Hepatocyte (in vitro differentiated cells): ENCODE data around the gene AGAP1. TPM values are rescaled to one million over a fixed set of nuclear protein-coding genes. Genes with fewer than 3 reads are reported as not detected.
A peak's percentile ranks its signal among the peaks of the same experiment; 100 is the strongest.

Experiments
- DNase-seq: peaks from one replicate; pipeline ENCODE4 v3.0.0-alpha.2; 2016; ENCODE audit warnings: low spot score
- H2AFZ ChIP-seq: fragments of 200-600 bp; sonication (generic); 2 replicates; pipeline ENCODE4 v1.6.0; 2016; ENCODE audit warnings: antibody characterized with exemption, mild to moderate bottlenecking
- H3K27ac ChIP-seq: fragments of 200-600 bp; sonication (generic); 2 replicates; pipeline ENCODE4 v1.5.1; 2016; ENCODE audit warnings: mild to moderate bottlenecking
- H3K27me3 ChIP-seq: fragments of 200-600 bp; sonication (generic); 2 replicates; pipeline ENCODE4 v1.6.1; 2016
- H3K36me3 ChIP-seq: fragments of 200-600 bp; sonication (generic); replicated peaks from 2 replicates; pipeline ENCODE4 v1.5.1; 2016; ENCODE audit warnings: low read depth; ENCODE audit not compliant: insufficient read depth
- H3K4me1 ChIP-seq: fragments of 200-600 bp; sonication (generic); 2 replicates; pipeline ENCODE4 v1.5.1; 2016; ENCODE audit warnings: mild to moderate bottlenecking, moderate library complexity; ENCODE audit not compliant: insufficient read depth
- H3K4me2 ChIP-seq: fragments of 200-600 bp; sonication (generic); 2 replicates; pipeline ENCODE4 v1.6.0; 2016
- H3K4me3 ChIP-seq: fragments of 200-600 bp; sonication (generic); 2 replicates; pipeline ENCODE4 v1.5.1; 2016; ENCODE audit warnings: mild to moderate bottlenecking
- H3K79me2 ChIP-seq: fragments of 200-600 bp; sonication (generic); 2 replicates; pipeline ENCODE4 v1.6.0; 2017; ENCODE audit warnings: mild to moderate bottlenecking
- H3K9me2 ChIP-seq: fragments of 200-600 bp; sonication (generic); replicated peaks from 2 replicates; pipeline ENCODE4 v1.6.0; 2017; ENCODE audit warnings: mild to moderate bottlenecking; ENCODE audit not compliant: insufficient read depth
- H3K9me3 ChIP-seq: fragments of 200-600 bp; sonication (generic); 2 replicates; pipeline ENCODE4 v1.5.1; 2016; ENCODE audit warnings: low read depth, mild to moderate bottlenecking
- H4K20me1 ChIP-seq: fragments of 200-600 bp; sonication (generic); 2 replicates; pipeline ENCODE4 v1.6.0; 2016; ENCODE audit warnings: mild to moderate bottlenecking; ENCODE audit not compliant: insufficient read depth, poor library complexity, severe bottlenecking
- CTCF ChIP-seq: fragments of 200-600 bp; sonication (generic); IDR thresholded peaks from 2 replicates; pipeline ENCODE4 v1.5.1; 2016; ENCODE audit warnings: antibody characterized with exemption, mild to moderate bottlenecking; ENCODE audit not compliant: poor library complexity
- EZH2 ChIP-seq: fragments of 200-600 bp; sonication (generic); IDR thresholded peaks from 2 replicates; pipeline ENCODE4 v1.6.1; 2016; ENCODE audit warnings: antibody characterized with exemption, mild to moderate bottlenecking, borderline replicate concordance
- EZH2phosphoT487 ChIP-seq: fragments of 200-600 bp; sonication (generic); IDR thresholded peaks from one replicate; pipeline ENCODE4 v1.6.1; 2018; ENCODE audit warnings: antibody characterized with exemption, mild to moderate bottlenecking, low read depth, moderate library complexity; ENCODE audit not compliant: unreplicated experiment, severe bottlenecking
- WGBS: methylation state at CpG from one replicate; pipeline ENCODE4 v1.1.6; 2016; ENCODE audit warnings: low lambda C conversion rate; ENCODE audit errors: missing lambda C conversion rate; 5-methylcytosine and 5-hydroxymethylcytosine counted together
- polyA plus RNA-seq: library from polyadenylated mRNA; unstranded; fragments of >200 nt; fragmentation: Nextera tagmentation; extraction: Ambion mirVana; gene quantifications from 2 replicates; pipeline ENCODE4 v1.2.1, GENCODE V29; 2016
- total RNA-seq: library from RNA; depleted of rRNA; stranded (reverse); fragments of >200 nt; gene quantifications from 2 replicates; pipeline ENCODE4 v1.2.3, GENCODE V29; 2014

The AGAP1 gene
- total and polyA plus RNA-seq, 2 experiments from 2014 or later, result 12.1 to 20.0 TPM

GRCh38 chr2:235458839-235459273 lies 35.0 kb upstream of the AGAP1 start:
- Histone ChIP-seq H3K4me3 (no peak overlapping the region), H3K4me1 (no peaks in the 10 kb centered on the region), H4K20me1 (no peaks in the 10 kb centered on the region), H3K27me3 (no peaks in the 10 kb centered on the region), H3K36me3 (no peaks in the 10 kb centered on the region), H2AFZ (no peak overlapping the region), H3K79me2 (no peaks in the 10 kb centered on the region), H3K4me2 (no peak overlapping the region), H3K9me2 (no peaks in the 10 kb centered on the region), H3K9me3 (no peaks in the 10 kb centered on the region), H3K27ac (no peak overlapping the region)
- DNase-seq, result peak; percentile 44
- TF ChIP-seq EZH2 (no peak), EZH2phosphoT487 (no peak), CTCF (no peak)
- 58% methylated on average over 6 of the region's 7 CpGs for WGBS

GRCh38 chr2:235460548-235461047 lies 33.2 kb upstream of the AGAP1 start:
- DNase-seq, result no peak
- Histone ChIP-seq H3K27me3 (no peaks in the 10 kb centered on the region), H2AFZ (no peak overlapping the region), H3K9me2 (no peaks in the 10 kb centered on the region), H3K4me1 (no peaks in the 10 kb centered on the region), H3K4me3 (no peak overlapping the region), H3K4me2 (no peak overlapping the region), H3K27ac (no peak overlapping the region), H3K9me3 (no peaks in the 10 kb centered on the region), H3K36me3 (no peaks in the 10 kb centered on the region), H3K79me2 (no peaks in the 10 kb centered on the region), H4K20me1 (no peaks in the 10 kb centered on the region)
- 80% methylated on average over 8 of the region's 8 CpGs for WGBS
- no peak for TF ChIP-seq EZH2
- no peak for TF ChIP-seq CTCF
- no peak for TF ChIP-seq EZH2phosphoT487

- Histone ChIP-seq H3K4me1 (no peaks in the 10 kb centered on the region), H3K4me2 (no peak overlapping the region), H3K27me3 (no peaks in the 10 kb centered on the region), H3K79me2 (no peaks in the 10 kb centered on the region), H2AFZ (no peak overlapping the region), H3K4me3 (no peak overlapping the region), H3K36me3 (no peaks in the 10 kb centered on the region), H3K9me2 (no peaks in the 10 kb centered on the region), H4K20me1 (no peaks in the 10 kb centered on the region), H3K9me3 (no peaks in the 10 kb centered on the region), H3K27ac (no peak overlapping the region)
- no peak for DNase-seq
- TF ChIP-seq EZH2phosphoT487 (no peak), EZH2 (no peak), CTCF (no peak)
- WGBS, result 90% methylated on average over 12 of the region's 12 CpGs
Observed at GRCh38 chr2:235461763-235462414, 32.0 kb upstream of the AGAP1 start.
